Heart left ventricle (tissue), 16 donors: ENCODE data around the gene DDX56. TPM values are rescaled to one million over a fixed set of nuclear protein-coding genes. Genes with fewer than 3 reads are reported as not detected.
"Not testable (repeated sequence)": the region's sequence is repeated elsewhere in the genome, so short reads cannot be mapped to it uniquely, and the experiment has no call there.

Source experiments
- ATAC-seq, 4 donors: fragments of 200-7000 bp; cut with Tn5 transposase; one replicate each; pipeline ENCODE4 v1.9.1; 2020 to 2022; ENCODE audit warnings: moderate library complexity in 4 of 4, mild to moderate bottlenecking in 3 of 4, moderate number of reproducible peaks in 1 of 4
- DNase-seq, 5 donors: peaks; one replicate each; pipeline ENCODE4 v3.0.0-alpha.2; 2020
- H3K27ac ChIP-seq, 12 donors: fragments of 200-600 bp; sonication (generic) in 4 of 12; one replicate each; pipeline versions ENCODE4 v1.5.0 to v1.8.0; 2016 to 2022; ENCODE audit warnings: mild to moderate bottlenecking in 2 of 12
- H3K27me3 ChIP-seq, 9 donors: fragments of 200-600 bp; sonication (generic) in 2 of 9; one replicate each; pipeline versions ENCODE4 v1.5.1 to v1.8.0; 2016 to 2022; ENCODE audit warnings: mild to moderate bottlenecking in 3 of 9
- H3K36me3 ChIP-seq, 9 donors: fragments of 200-600 bp; sonication (generic) in 2 of 9; one replicate each; pipeline versions ENCODE4 v1.5.0 to v1.8.0; 2018 to 2022; ENCODE audit warnings: mild to moderate bottlenecking in 2 of 9
- H3K4me1 ChIP-seq, 12 donors: fragments of 200-600 bp; sonication (generic) in 4 of 12; one replicate each; pipeline versions ENCODE4 v1.5.0 to v1.8.0; 2016 to 2022; ENCODE audit warnings: mild to moderate bottlenecking in 3 of 12
- H3K4me3 ChIP-seq, 12 donors: fragments of 200-600 bp; sonication (generic) in 4 of 12; one replicate each; pipeline versions ENCODE4 v1.5.0 to v1.8.0; 2017 to 2022; ENCODE audit warnings: mild to moderate bottlenecking in 9 of 12, moderate library complexity in 4 of 12
- H3K9me3 ChIP-seq, 12 donors: fragments of 200-600 bp; sonication (generic) in 4 of 12; one replicate each; pipeline versions ENCODE4 v1.5.0 to v1.8.0; 2016 to 2022; ENCODE audit warnings: mild to moderate bottlenecking in 1 of 12
- POLR2A ChIP-seq, 2 donors: fragments of 450-650 bp; IDR thresholded peaks; one replicate each; pipeline ENCODE4 v1.6.1; 2017; ENCODE audit warnings: antibody characterized with exemption in 2 of 2, mild to moderate bottlenecking in 2 of 2, moderate library complexity in 2 of 2
- WGBS, 4 donors: extraction: QIAGEN DNeasy Blood & Tissue Kit in 2 of 4; methylation state at CpG; one replicate each; pipeline versions ENCODE4 v1.1.5 to v1.1.7; 2013 to 2018; 5-methylcytosine and 5-hydroxymethylcytosine counted together
- intact Hi-C, 10 donors: fragments of 100-400 bp; cut with DNase I; formaldehyde crosslinking; loops; one replicate each; pipeline versions ENCODE4 v1.11.1 to v1.14.2; 2022
- polyA plus RNA-seq, 2 donors: library from polyadenylated mRNA; stranded (reverse); fragments of 200-250 nt; gene quantifications; one replicate each; pipeline ENCODE4 v1.2.3, GENCODE V29; 2013
- total RNA-seq, 9 donors: library from RNA; depleted of rRNA in 2 of 9; stranded (reverse); fragments of >200 nt in 2 of 9; fragmentation: NEBNext Ultra II Directional in 3 of 9; extraction: Animal tissue kit (Norgen Biotek cat#: 25700) in 3 of 9; gene quantifications; one replicate each; pipeline versions ENCODE4 v1.1.0 to v1.2.4, GENCODE V29; 2016 to 2023
- TF ChIP-seq, protein P1 (sequence below), 12 donors: fragments of 200-600 bp; sonication (generic) in 4 of 12; IDR thresholded peaks; one replicate each; pipeline versions ENCODE4 v1.5.0 to v1.8.0; 2018 to 2022; ENCODE audit warnings: antibody characterized with exemption in 12 of 12, mild to moderate bottlenecking in 5 of 12
- donor health status: ischemic (EF 13 %, LVEDD 7.1; RV severe dilation, severe dysfunction).
- donor health status: healthy with polysubstance abuse.
- donor health status: DM: no; HTN: yes; CAD: no.
- donor health status: DM: no; HTN: no; CAD: no.
- donor health status: ischemic (EF 25% LVEDD 6.9; RV normal size, moderate dysfunction).
- donor health status: ischemic (EF 25% LVEDD 5.7; RV mildly dilated, moderate dysfunction).
- donor health status: healthy.
- donor health status: DM: yes; HTN: yes; CAD: no.
- donor health status: ischemic (EF 35%, LVEDD 5.7; RV mildly dilated, moderate dysfunction).
- donor health status: nonischemic (EF 11% LVEDD 7.7; RV severe dilation, severe dysfunction).
- donor health status: DM: yes; HTN: yes; CAD: no.
- donor health status: PGD.
- donor health status: ischemic (EF 29% LVEDD 5.4; RV normal size, mild dysfunction).
- donor health status: nonischemic (EF 23%, LVEDD 6.1; RV moderate dilation, normal function).

DDX56 gene
- total and polyA plus RNA-seq, 11 donors: 19.4 to 43.4 (median 28.7) TPM

- intact Hi-C loops: loop anchor here in 1 of 10 donors (5.0 kb wide), 1 partner anchor 52 kb away; no protein-coding TSS in a partner anchor
- H3K4me3 ChIP-seq: no peak overlapping the region
- H3K4me1 ChIP-seq: no peaks in the 10 kb centered on the region
- no peak for ATAC-seq
- DNase-seq: no peak
- no peaks in the 10 kb centered on the region for H3K9me3 ChIP-seq
- peaks cover 0 to 13% (median 5%) of the 10 kb centered on the region in 9 donors for H3K36me3 ChIP-seq
- no peak overlapping the region for H3K27ac ChIP-seq
- TF ChIP-seq, protein P1, sequence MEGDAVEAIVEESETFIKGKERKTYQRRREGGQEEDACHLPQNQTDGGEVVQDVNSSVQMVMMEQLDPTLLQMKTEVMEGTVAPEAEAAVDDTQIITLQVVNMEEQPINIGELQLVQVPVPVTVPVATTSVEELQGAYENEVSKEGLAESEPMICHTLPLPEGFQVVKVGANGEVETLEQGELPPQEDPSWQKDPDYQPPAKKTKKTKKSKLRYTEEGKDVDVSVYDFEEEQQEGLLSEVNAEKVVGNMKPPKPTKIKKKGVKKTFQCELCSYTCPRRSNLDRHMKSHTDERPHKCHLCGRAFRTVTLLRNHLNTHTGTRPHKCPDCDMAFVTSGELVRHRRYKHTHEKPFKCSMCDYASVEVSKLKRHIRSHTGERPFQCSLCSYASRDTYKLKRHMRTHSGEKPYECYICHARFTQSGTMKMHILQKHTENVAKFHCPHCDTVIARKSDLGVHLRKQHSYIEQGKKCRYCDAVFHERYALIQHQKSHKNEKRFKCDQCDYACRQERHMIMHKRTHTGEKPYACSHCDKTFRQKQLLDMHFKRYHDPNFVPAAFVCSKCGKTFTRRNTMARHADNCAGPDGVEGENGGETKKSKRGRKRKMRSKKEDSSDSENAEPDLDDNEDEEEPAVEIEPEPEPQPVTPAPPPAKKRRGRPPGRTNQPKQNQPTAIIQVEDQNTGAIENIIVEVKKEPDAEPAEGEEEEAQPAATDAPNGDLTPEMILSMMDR (IDR thresholded peaks at IDR 0.05): no peak
- no peak for TF ChIP-seq POLR2A (IDR thresholded peaks at IDR 0.05)
- WGBS, 4 donors: 72 to 82% (median 79%) methylated on average over 4 of the region's 4 CpGs
- H3K27me3 ChIP-seq: no peaks in the 10 kb centered on the region
Observed at GRCh38 chr7:44559485-44559884, 14.2 kb downstream of the DDX56 start.

DNA sequence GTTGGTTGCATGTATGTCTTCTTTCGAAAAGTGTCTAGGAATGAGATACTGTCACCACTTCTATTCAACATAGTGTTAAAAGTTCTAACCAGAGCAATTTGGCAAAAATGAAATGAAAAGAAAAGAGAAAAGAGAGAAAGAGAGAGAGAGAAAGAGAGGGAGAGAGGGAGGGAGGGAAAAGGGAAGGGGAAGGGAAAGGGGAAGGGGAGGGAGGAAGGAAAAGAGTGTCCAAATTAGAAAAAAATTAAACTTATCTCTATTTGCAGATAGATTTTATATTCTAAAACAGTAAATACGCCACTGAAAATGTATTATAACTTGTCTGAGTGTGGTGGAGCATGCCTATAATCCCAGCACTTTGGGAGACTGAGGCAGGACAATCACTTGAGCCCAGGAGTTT, 16.2 kb downstream of the DDX56 start:
- WGBS, 4 donors: 84 to 89% (median 87%) methylated on average over 2 of the region's 2 CpGs
- Histone ChIP-seq H3K4me3 (no peak overlapping the region), H3K4me1 (no peaks in the 10 kb centered on the region), H3K36me3 (no peaks in the 10 kb centered on the region), H3K9me3 (no peaks in the 10 kb centered on the region), H3K27ac (no peak overlapping the region), H3K27me3 (no peaks in the 10 kb centered on the region)
- intact Hi-C loops: loop anchor here in 1 of 10 donors (5.0 kb wide), 1 partner anchor 50 kb away; no protein-coding TSS in a partner anchor
- TF ChIP-seq, protein P1 (IDR thresholded peaks at IDR 0.05): no peak
- TF ChIP-seq POLR2A (IDR thresholded peaks at IDR 0.05): no peak
- no peak for DNase-seq
- no peak for ATAC-seq

GRCh38 chr7:44555350-44555749, 18.4 kb downstream of the DDX56 start:
- intact Hi-C loops: loop anchor here in 1 of 10 donors (5.0 kb wide), 1 partner anchor 48 kb away; no protein-coding TSS in a partner anchor
- WGBS, 4 donors: 76 to 86% (median 80%) methylated on average over 2 of the region's 2 CpGs

GRCh38 chr7:44552473-44553005, 21.2 kb downstream of the DDX56 start:
- ATAC-seq, DNase-seq, H3K36me3 ChIP-seq, H3K27me3 ChIP-seq, H3K27ac ChIP-seq, H3K4me1 ChIP-seq, H3K4me3 ChIP-seq, intact Hi-C loops, H3K9me3 ChIP-seq: not testable (repeated sequence)
- 47 to 74% (median 64%) methylated on average over 3 of the region's 3 CpGs for WGBS, 4 donors

More at GRCh38 chr7:44555350-44555749, 18.4 kb downstream of the DDX56 start:
- H3K4me3 ChIP-seq: no peak overlapping the region
- no peaks in the 10 kb centered on the region for H3K36me3 ChIP-seq
- DNase-seq (no peak), ATAC-seq (no peak)
- H3K27ac ChIP-seq: no peak overlapping the region
- no peaks in the 10 kb centered on the region for H3K27me3 ChIP-seq
- H3K4me1 ChIP-seq: no peaks in the 10 kb centered on the region
- no peaks in the 10 kb centered on the region for H3K9me3 ChIP-seq
- no peak for TF ChIP-seq POLR2A (IDR thresholded peaks at IDR 0.05)
- TF ChIP-seq, protein P1 (IDR thresholded peaks at IDR 0.05): no peak

GRCh38 chr7:44549457-44549856, 24.3 kb downstream of the DDX56 start:
- TF ChIP-seq, protein P1 (IDR thresholded peaks at IDR 0.05): no peak
- TF ChIP-seq POLR2A (IDR thresholded peaks at IDR 0.05): no peak
- DNase-seq (no peak), ATAC-seq (no peak)
- WGBS, 4 donors: 62 to 76% (median 69%) methylated on average over 3 of the region's 3 CpGs
- Histone ChIP-seq H3K4me3 (no peak overlapping the region), H3K9me3 (no peaks in the 10 kb centered on the region), H3K4me1 (no peaks in the 10 kb centered on the region), H3K36me3 (no peaks in the 10 kb centered on the region), H3K27ac (no peak overlapping the region), H3K27me3 (no peaks in the 10 kb centered on the region)
- intact Hi-C loops: no loop called here
